GF-D8 (cell line): ENCODE results near the gene TCF7L2.

Experiments used
- DNase-seq: peaks from one replicate; lab custom pipeline; 2025; lab: John Stamatoyannopoulos, UW

The TCF7L2 gene

GRCh38 chr10:113125612-113126011 lies 175.6 kb downstream of the TCF7L2 start:
- DNase-seq, result no peak

- DNase-seq, result no peak
These were observed 176.5 kb downstream of the TCF7L2 start for GRCh38 chr10:113126229-113127201.

- DNase-seq, result no peak
These were observed 177.3 kb downstream of the TCF7L2 start for GRCh38 chr10:113127261-113127900.

GRCh38 chr10:113127901-113128283 lies 177.8 kb downstream of the TCF7L2 start:
- no peak for DNase-seq

GRCh38 chr10:113128450-113129070 lies 178.5 kb downstream of the TCF7L2 start:
- no peak for DNase-seq

- no peak for DNase-seq
These were observed 179.1 kb downstream of the TCF7L2 start for GRCh38 chr10:113129117-113129516.

- no peak for DNase-seq
These were observed 180.1 kb downstream of the TCF7L2 start for GRCh38 chr10:113130014-113130641.

GRCh38 chr10:113131613-113132261 lies 181.7 kb downstream of the TCF7L2 start:
- no peak for DNase-seq

- no peak for DNase-seq
These were observed 182.6 kb downstream of the TCF7L2 start for GRCh38 chr10:113132591-113133121.

- DNase-seq, result no peak
These were observed 183.6 kb downstream of the TCF7L2 start for GRCh38 chr10:113133497-113134115.

GRCh38 chr10:113135025-113135424 lies 185.0 kb downstream of the TCF7L2 start:
- no peak for DNase-seq

- DNase-seq, result no peak
These were observed 188.1 kb downstream of the TCF7L2 start for GRCh38 chr10:113137941-113138685.

GRCh38 chr10:113138937-113139585 lies 189.0 kb downstream of the TCF7L2 start:
- DNase-seq, result no peak

GRCh38 chr10:113139699-113140098 lies 189.7 kb downstream of the TCF7L2 start:
- no peak for DNase-seq

GRCh38 chr10:113140143-113141011 lies 190.3 kb downstream of the TCF7L2 start:
- DNase-seq, result no peak

- no peak for DNase-seq
These were observed 192.7 kb downstream of the TCF7L2 start for GRCh38 chr10:113142601-113143362.

- no peak for DNase-seq
These were observed 194.5 kb downstream of the TCF7L2 start for GRCh38 chr10:113144576-113144975.
